Activated T-helper 1 cell treated with Interleukin-2 at 50 U/mL for 16 hours (primary cell): ENCODE data around the gene NTN1.
"Not testable (repeated sequence)": the region's sequence is repeated elsewhere in the genome, so short reads cannot be mapped to it uniquely, and the experiment has no call there.

Source experiments
- DNase-seq: peaks from one replicate; pipeline ENCODE4 v3.0.0-alpha.2; 2020; ENCODE audit warnings: low read depth

Gene NTN1

GRCh38 chr17:9123594-9124553 lies 102.6 kb downstream of the NTN1 start:
- DNase-seq, result no peak

GRCh38 chr17:9124554-9124935 lies 103.2 kb downstream of the NTN1 start:
- no peak for DNase-seq

GRCh38 chr17:9125722-9126121 lies 104.4 kb downstream of the NTN1 start:
- DNase-seq, result no peak

GRCh38 chr17:9127340-9127739 lies 106.0 kb downstream of the NTN1 start:
- DNase-seq, result no peak

- no peak for DNase-seq
These were observed 110.1 kb downstream of the NTN1 start for GRCh38 chr17:9131371-9131770.

GRCh38 chr17:9132291-9132690 lies 111.0 kb downstream of the NTN1 start:
- no peak for DNase-seq

GRCh38 chr17:9132944-9133610 lies 111.8 kb downstream of the NTN1 start:
- no peak for DNase-seq

GRCh38 chr17:9138161-9138717 lies 116.9 kb downstream of the NTN1 start:
- DNase-seq, result no peak

GRCh38 chr17:9139695-9140094 lies 118.4 kb downstream of the NTN1 start:
- no peak for DNase-seq

- DNase-seq, result no peak
These were observed 119.5 kb downstream of the NTN1 start for GRCh38 chr17:9140550-9141424.

- no peak for DNase-seq
These were observed 120.1 kb downstream of the NTN1 start for GRCh38 chr17:9141425-9141753.

GRCh38 chr17:9142772-9143494 lies 121.6 kb downstream of the NTN1 start:
- DNase-seq, result no peak

GRCh38 chr17:9144502-9145249 lies 123.4 kb downstream of the NTN1 start:
- no peak for DNase-seq

- no peak for DNase-seq
These were observed 124.8 kb downstream of the NTN1 start for GRCh38 chr17:9146064-9146463.

GRCh38 chr17:9148905-9149525 lies 127.7 kb downstream of the NTN1 start:
- DNase-seq, result no peak

GRCh38 chr17:9150446-9151090 lies 129.3 kb downstream of the NTN1 start:
- no peak for DNase-seq

- no peak for DNase-seq
These were observed 129.8 kb downstream of the NTN1 start for GRCh38 chr17:9151091-9151490.

GRCh38 chr17:9151740-9152139 lies 130.4 kb downstream of the NTN1 start:
- not testable (repeated sequence) for DNase-seq

- no peak for DNase-seq
These were observed 137.5 kb downstream of the NTN1 start for GRCh38 chr17:9158544-9159452.
